SK-N-SH (cell line): Measurements from ENCODE around the gene KRT16. TPM values are rescaled to one million over a fixed set of nuclear protein-coding genes. Genes with fewer than 3 reads are reported as not detected.
"Not testable (repeated sequence)": the region's sequence is repeated elsewhere in the genome, so short reads cannot be mapped to it uniquely, and the experiment has no call there.

Source experiments
- CTCF ChIA-PET: fragments of 300-600, 350-600 bp; formaldehyde crosslinking; extraction: SDS; loops from one replicate; lab custom pipeline; 2021; lab: Yijun Ruan, JAX
- POLR2A ChIA-PET: fragments of 350-600 bp; sonication (Branson Sonifier 250); formaldehyde crosslinking; extraction: SDS; loops from one replicate; lab custom pipeline; 2020; ENCODE audit warnings: antibody characterized with exemption, inconsistent platforms; lab: Yijun Ruan, JAX
- DNase-seq: peaks from one replicate; pipeline ENCODE4 v3.0.0; 2012
- H2AFZ ChIP-seq: fragments of 200-600 bp; sonication (generic); 2 replicates; pipeline ENCODE4 v1.8.1; 2016; ENCODE audit warnings: antibody characterized with exemption, mild to moderate bottlenecking, low read depth
- H3F3A ChIP-seq: fragments of 200-600 bp; sonication (generic); replicated peaks from 2 replicates; pipeline ENCODE3; 2016; ENCODE audit warnings: antibody characterized with exemption, mild to moderate bottlenecking; ENCODE audit not compliant: insufficient read depth
- H3K27ac ChIP-seq, 2 experiments: fragments of 200-500 bp in 1 of 2; fragments of 200-600 bp in 1 of 2; sonication (Bioruptor generic) in 1 of 2; sonication (generic), shearing (Covaris generic) in 1 of 2; 2 replicates each; pipeline versions ENCODE4 v1.5.1 to v1.6.1; 2014 to 2016; ENCODE audit warnings: low read depth in 2 of 2, inconsistent platforms in 1 of 2, low read length in 1 of 2, mild to moderate bottlenecking in 1 of 2, mixed read lengths in 1 of 2
- H3K27me3 ChIP-seq: fragments of 200-600 bp; sonication (generic), shearing (Covaris generic); 2 replicates; pipeline ENCODE4 v1.6.1; 2016; ENCODE audit warnings: mixed run types; ENCODE audit not compliant: insufficient read depth
- H3K36me3 ChIP-seq, 2 experiments: fragments of 200-500 bp in 1 of 2; fragments of 200-600 bp in 1 of 2; sonication (Bioruptor generic) in 1 of 2; sonication (generic) in 1 of 2; replicated peaks in 1 of 2; 2 replicates each; pipeline versions ENCODE3 to v1.5.1; 2014 to 2016; ENCODE audit warnings: low read length in 1 of 2, mild to moderate bottlenecking in 1 of 2; ENCODE audit not compliant: insufficient read depth in 2 of 2, control insufficient read depth in 1 of 2
- H3K4me1 ChIP-seq, 2 experiments: fragments of 200-500 bp in 1 of 2; fragments of 200-600 bp in 1 of 2; sonication (Bioruptor generic) in 1 of 2; sonication (generic), shearing (Covaris generic) in 1 of 2; 2 replicates each; pipeline versions ENCODE4 v1.5.1 to v1.6.1; 2014 to 2016; ENCODE audit warnings: low read depth in 1 of 2, low read length in 1 of 2, mixed run types in 1 of 2; ENCODE audit not compliant: insufficient read depth in 2 of 2, control insufficient read depth in 1 of 2
- H3K4me2 ChIP-seq: fragments of 200-600 bp; sonication (generic), shearing (Covaris generic); 2 replicates; pipeline ENCODE4 v1.6.1; 2017; ENCODE audit warnings: mixed run types
- H3K4me3 ChIP-seq, 2 experiments: fragments of 200-500 bp in 1 of 2; fragments of 200-600 bp in 1 of 2; sonication (Bioruptor generic) in 1 of 2; sonication (generic), shearing (Covaris generic) in 1 of 2; 2 replicates each; pipeline versions ENCODE4 v1.5.1 to v1.8.1; 2014 to 2016; ENCODE audit warnings: low read depth in 2 of 2, inconsistent platforms in 1 of 2, low read length in 1 of 2, mild to moderate bottlenecking in 1 of 2, mixed read lengths in 1 of 2, moderate library complexity in 1 of 2
- H3K79me2 ChIP-seq: fragments of 200-600 bp; sonication (generic); 2 replicates; pipeline ENCODE4 v1.8.1; 2017; ENCODE audit warnings: mild to moderate bottlenecking; ENCODE audit not compliant: insufficient read depth
- H3K9ac ChIP-seq: fragments of 200-600 bp; sonication (generic); 2 replicates; pipeline ENCODE4 v1.6.1; 2017; ENCODE audit warnings: mixed run types
- H3K9me2 ChIP-seq: fragments of 200-600 bp; sonication (generic); 2 replicates; pipeline ENCODE4 v1.6.1; 2017; ENCODE audit warnings: mixed run types
- H3K9me3 ChIP-seq: fragments of 200-600 bp; sonication (generic); 2 replicates; pipeline ENCODE4 v1.6.1; 2017; ENCODE audit warnings: mixed run types, mild to moderate bottlenecking, moderate library complexity
- H4K20me1 ChIP-seq: fragments of 200-600 bp; sonication (generic); 2 replicates; pipeline ENCODE4 v1.6.1; 2017; ENCODE audit warnings: mild to moderate bottlenecking, mixed run types; ENCODE audit not compliant: insufficient read depth
- CTCF ChIP-seq: fragments of 200-600 bp; sonication (generic); IDR thresholded peaks from 2 replicates; pipeline ENCODE4 v1.6.1; 2017; ENCODE audit warnings: antibody characterized with exemption, mild to moderate bottlenecking, moderate library complexity
- FOXJ3 ChIP-seq: sonication (generic); formaldehyde crosslinking; IDR thresholded peaks from 2 replicates; pipeline ENCODE4 v1.5.1; 2020; ENCODE audit warnings: mild to moderate bottlenecking, missing genetic modification reagents
- TEAD4 ChIP-seq: IDR thresholded peaks from 2 replicates; pipeline ENCODE4 v1.4.0; 2012; ENCODE audit warnings: mild to moderate bottlenecking, borderline replicate concordance; ENCODE audit not compliant: insufficient read depth
- WGBS: methylation state at CpG from one replicate; pipeline ENCODE4 v1.1.6; 2017; ENCODE audit warnings: low lambda C conversion rate; 5-methylcytosine and 5-hydroxymethylcytosine counted together
- polyA plus RNA-seq, 3 experiments: library from polyadenylated mRNA; depleted of rRNA; stranded (reverse); fragments of >200 nt; gene quantifications; 2 replicates each; pipeline ENCODE4 v1.2.3, GENCODE V29; 2012
- TF ChIP-seq, protein P1 (sequence below): IDR thresholded peaks from 2 replicates; pipeline ENCODE4; 2012

Gene KRT16
- polyA plus RNA-seq, 1 of the 3 experiments (the other 2 are of a cell fraction): not detected

GRCh38 chr17:41628621-41629255 is 16.2 kb upstream of the KRT16 start:
- H3K4me2 ChIP-seq, H4K20me1 ChIP-seq, H3F3A ChIP-seq, H3K4me3 ChIP-seq, DNase-seq, H3K36me3 ChIP-seq, H3K27me3 ChIP-seq, POLR2A ChIA-PET, H3K27ac ChIP-seq, H3K9me2 ChIP-seq, H3K9ac ChIP-seq, H2AFZ ChIP-seq, H3K79me2 ChIP-seq, H3K4me1 ChIP-seq, H3K9me3 ChIP-seq: not testable (repeated sequence)
- CTCF ChIA-PET: interaction anchor here (0.8 to 1.4 kb wide), 3 partner anchors 18 to 80 kb away, joined by 4 read pairs; no protein-coding TSS in a partner anchor
- 75% methylated on average over 8 of the region's 11 CpGs for WGBS

DNA sequence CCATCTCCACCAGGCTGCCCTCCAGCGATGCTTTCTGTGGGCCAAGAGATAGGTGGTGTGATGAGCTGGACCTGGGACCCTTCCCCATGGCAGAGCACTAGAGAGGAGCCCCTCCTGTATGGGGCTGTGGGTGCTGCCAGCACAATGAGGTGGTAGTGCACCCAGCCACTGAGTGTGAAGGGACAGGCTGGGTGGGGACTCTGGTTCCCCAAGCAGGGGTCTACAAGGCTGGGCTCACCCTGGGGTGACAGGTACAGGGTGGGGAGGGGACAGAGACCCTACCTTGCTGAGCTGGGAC is 15.5 kb upstream of the KRT16 start:
- H3K9me2 ChIP-seq, H3K4me2 ChIP-seq, H3F3A ChIP-seq, H3K27me3 ChIP-seq, POLR2A ChIA-PET, H3K79me2 ChIP-seq, H3K4me3 ChIP-seq, H3K9me3 ChIP-seq, H3K27ac ChIP-seq, H3K9ac ChIP-seq, H3K36me3 ChIP-seq, DNase-seq, H4K20me1 ChIP-seq, H3K4me1 ChIP-seq, H2AFZ ChIP-seq: not testable (repeated sequence)
- WGBS: no CpG with 5 or more reads among the region's 1 CpG
- CTCF ChIA-PET: interaction anchor here (2.4 kb wide), 1 partner anchor 20 kb away, joined by 12 read pairs; no protein-coding TSS in a partner anchor

- no peak for DNase-seq
- H3K4me2 ChIP-seq: no peak overlapping the region
- H3F3A ChIP-seq: no peaks in the 10 kb centered on the region
- no peaks in the 10 kb centered on the region for H3K9me3 ChIP-seq
- H3K36me3 ChIP-seq: no peaks in the 10 kb centered on the region
- 59% methylated on average over 20 of the region's 23 CpGs for WGBS
- TF ChIP-seq TEAD4 (no peak), CTCF (no peak), FOXJ3 (no peak)
- TF ChIP-seq, protein P1, sequence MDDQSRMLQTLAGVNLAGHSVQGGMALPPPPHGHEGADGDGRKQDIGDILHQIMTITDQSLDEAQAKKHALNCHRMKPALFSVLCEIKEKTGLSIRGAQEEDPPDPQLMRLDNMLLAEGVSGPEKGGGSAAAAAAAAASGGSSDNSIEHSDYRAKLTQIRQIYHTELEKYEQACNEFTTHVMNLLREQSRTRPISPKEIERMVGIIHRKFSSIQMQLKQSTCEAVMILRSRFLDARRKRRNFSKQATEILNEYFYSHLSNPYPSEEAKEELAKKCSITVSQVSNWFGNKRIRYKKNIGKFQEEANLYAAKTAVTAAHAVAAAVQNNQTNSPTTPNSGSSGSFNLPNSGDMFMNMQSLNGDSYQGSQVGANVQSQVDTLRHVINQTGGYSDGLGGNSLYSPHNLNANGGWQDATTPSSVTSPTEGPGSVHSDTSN: no peak
- no peak overlapping the region for H2AFZ ChIP-seq
- H3K4me3 ChIP-seq: no peak overlapping the region
- CTCF ChIA-PET: interaction anchor here (2.4 kb wide), 1 partner anchor 21 kb away, joined by 12 read pairs; no protein-coding TSS in a partner anchor
- H3K9ac ChIP-seq: no peak overlapping the region
- no peaks in the 10 kb centered on the region for H3K27me3 ChIP-seq
- no peaks in the 10 kb centered on the region for H3K9me2 ChIP-seq
- H3K27ac ChIP-seq: no peak overlapping the region
- peaks cover 0 to 5% of the 10 kb centered on the region in 2 experiments; a peak in 1 of 4 replicates for H3K4me1 ChIP-seq
- POLR2A ChIA-PET: no interaction called here
- no peaks in the 10 kb centered on the region for H4K20me1 ChIP-seq
- no peaks in the 10 kb centered on the region for H3K79me2 ChIP-seq
Observed at GRCh38 chr17:41627316-41628072, 14.9 kb upstream of the KRT16 start.

GRCh38 chr17:41626914-41627295 is 14.3 kb upstream of the KRT16 start:
- not testable (repeated sequence) for DNase-seq

More at GRCh38 chr17:41626914-41627295, 14.3 kb upstream of the KRT16 start:
- H3F3A ChIP-seq, H3K9me2 ChIP-seq, H3K36me3 ChIP-seq, H2AFZ ChIP-seq, H3K27me3 ChIP-seq, H4K20me1 ChIP-seq, H3K4me3 ChIP-seq, POLR2A ChIA-PET, H3K9ac ChIP-seq, H3K4me2 ChIP-seq, H3K9me3 ChIP-seq, H3K4me1 ChIP-seq, H3K79me2 ChIP-seq, H3K27ac ChIP-seq: not testable (repeated sequence)
- CTCF ChIA-PET: interaction anchor here (1.0 to 2.4 kb wide), 2 partner anchors 8 to 21 kb away, joined by 3 to 12 read pairs; no protein-coding TSS in a partner anchor
- WGBS: 91% methylated on average over 2 of the region's 5 CpGs
